ENCODE data around the gene CHD5.

The CHD5 gene

GRCh38 chr1:6098303-6099215 lies 81.6 kb downstream of the CHD5 start:
- DNase-seq (ENCODE audit: low read depth): peak; percentile 74

- no peak for DNase-seq (ENCODE audit: low read depth)
Measured at GRCh38 chr1:6097824-6098223, 82.3 kb downstream of the CHD5 start.

GRCh38 chr1:6097117-6097595 lies 83.0 kb downstream of the CHD5 start:
- DNase-seq (ENCODE audit: low read depth): no peak

- no peak for DNase-seq (ENCODE audit: low read depth)
Measured at GRCh38 chr1:6096243-6097116, 83.6 kb downstream of the CHD5 start.

GRCh38 chr1:6095511-6096242 lies 84.4 kb downstream of the CHD5 start:
- no peak for DNase-seq (ENCODE audit: low read depth)

GRCh38 chr1:6094801-6095505 lies 85.2 kb downstream of the CHD5 start:
- no peak for DNase-seq (ENCODE audit: low read depth)

- no peak for DNase-seq (ENCODE audit: low read depth)
Measured at GRCh38 chr1:6094246-6094645, 85.9 kb downstream of the CHD5 start.

- no peak for DNase-seq (ENCODE audit: low read depth)
Measured at GRCh38 chr1:6093611-6094010, 86.5 kb downstream of the CHD5 start.

- no peak for DNase-seq (ENCODE audit: low read depth)
Measured at GRCh38 chr1:6093071-6093470, 87.0 kb downstream of the CHD5 start.

- DNase-seq (ENCODE audit: low read depth): no peak
Measured at GRCh38 chr1:6092211-6092610, 87.9 kb downstream of the CHD5 start.

- no peak for DNase-seq (ENCODE audit: low read depth)
Measured at GRCh38 chr1:6091823-6092109, 88.4 kb downstream of the CHD5 start.

GRCh38 chr1:6090996-6091822 lies 88.9 kb downstream of the CHD5 start:
- no peak for DNase-seq (ENCODE audit: low read depth)

- no peak for DNase-seq (ENCODE audit: low read depth)
Measured at GRCh38 chr1:6090288-6090687, 89.8 kb downstream of the CHD5 start.

GRCh38 chr1:6088956-6089355 lies 91.2 kb downstream of the CHD5 start:
- no peak for DNase-seq (ENCODE audit: low read depth)

GRCh38 chr1:6087958-6088357 lies 92.2 kb downstream of the CHD5 start:
- DNase-seq (ENCODE audit: low read depth): no peak

- no peak for DNase-seq (ENCODE audit: low read depth)
Measured at GRCh38 chr1:6087377-6087772, 92.7 kb downstream of the CHD5 start.

GRCh38 chr1:6086762-6087376 lies 93.3 kb downstream of the CHD5 start:
- no peak for DNase-seq (ENCODE audit: low read depth)

GRCh38 chr1:6086358-6086757 lies 93.8 kb downstream of the CHD5 start:
- DNase-seq (ENCODE audit: low read depth): no peak

GRCh38 chr1:6085666-6086065 lies 94.5 kb downstream of the CHD5 start:
- DNase-seq (ENCODE audit: low read depth): no peak

GRCh38 chr1:6084781-6085495 lies 95.2 kb downstream of the CHD5 start:
- DNase-seq (ENCODE audit: low read depth): no peak
